ENCODE results near the gene CRYBA1.

GRCh38 chr17:29243792-29244191 is 2.9 kb upstream of the CRYBA1 start:
- TF ChIP-seq SIX5 (IDR thresholded peaks at IDR 0.05; ENCODE audit: low read depth, low read length) (no peak), CTCF (IDR thresholded peaks at IDR 0.05; ENCODE audit: control extremely low read depth in 1 of 3, insufficient read depth in 1 of 3, low read depth in 1 of 3, low read length in 3 of 3) (peak; percentile 40 to 73 (median 50); a peak in 3 of 4 replicates), MAX (IDR thresholded peaks at IDR 0.05) (no peak), TAF1 (IDR thresholded peaks at IDR 0.05; ENCODE audit: low read depth, low read length) (no peak), SUZ12 (IDR thresholded peaks at IDR 0.05; ENCODE audit: low read length) (no peak), SIN3A (conservative IDR thresholded peaks at IDR 0.05 in 1 of 2, IDR thresholded peaks at IDR 0.05 in 1 of 2; ENCODE audit: low read depth in 1 of 2, low read length in 2 of 2) (no peak), POLR2A (IDR thresholded peaks at IDR 0.05; ENCODE audit: control extremely low read depth in 1 of 2, low read depth in 2 of 2, low read length in 2 of 2) (no peak), EP300 (IDR thresholded peaks at IDR 0.05; ENCODE audit: borderline replicate concordance in 1 of 2, low read depth in 2 of 2, low read length in 2 of 2) (no peak)
